IMR-90 (cell line): ENCODE results near the gene KIF3B. TPM values are rescaled to one million over a fixed set of nuclear protein-coding genes. Genes with fewer than 3 reads are reported as not detected.

Source experiments
- ATAC-seq: fragments of 200-7000 bp; cut with Tn5 transposase; 2 replicates; pipeline ENCODE4 v1.9.1; 2020; ENCODE audit warnings: low read depth, mild to moderate bottlenecking, moderate library complexity
- BruUV-seq: library from RNA; stranded (reverse); fragments of 400-500 nt; replicated peaks from 2 replicates; lab custom pipeline; 2021; lab: Mats Ljungman, UMichigan
- CTCF ChIA-PET: fragments of 300-600 bp; formaldehyde crosslinking; extraction: SDS; loops from one replicate; lab custom pipeline; 2021; ENCODE audit warnings: antibody characterized with exemption; lab: Yijun Ruan, JAX
- POLR2A ChIA-PET: fragments of 300-600 bp; sonication (Branson Sonifier 250); formaldehyde crosslinking; loops from one replicate; lab custom pipeline; 2022; ENCODE audit warnings: antibody characterized with exemption; ENCODE audit not compliant: unreplicated experiment; lab: Charles Lee
- DNase-seq: peaks from one replicate; pipeline ENCODE4 v3.0.0; 2013
- H2AFZ ChIP-seq: replicated peaks from 2 replicates; pipeline ENCODE3; 2013; ENCODE audit warnings: low read length, mild to moderate bottlenecking; ENCODE audit not compliant: poor library complexity
- H2AK5ac ChIP-seq: 2 replicates; pipeline ENCODE4 v1.6.1; 2013; ENCODE audit warnings: low read depth, low read length, inconsistent platforms
- H2AK9ac ChIP-seq: replicated peaks from 2 replicates; pipeline ENCODE3; 2013; ENCODE audit warnings: mild to moderate bottlenecking, low read depth, low read length, moderate library complexity; ENCODE audit not compliant: poor library complexity
- H2BK120ac ChIP-seq: 2 replicates; pipeline ENCODE4 v1.6.1; 2013; ENCODE audit warnings: low read depth, low read length, inconsistent platforms
- H2BK15ac ChIP-seq: 3 replicates; pipeline ENCODE4 v1.6.1; 2013; ENCODE audit warnings: low read depth, low read length, inconsistent platforms
- H2BK20ac ChIP-seq: 2 replicates; pipeline ENCODE4 v1.6.1; 2013; ENCODE audit warnings: low read depth, mild to moderate bottlenecking, inconsistent platforms, low read length, moderate library complexity
- H2BK5ac ChIP-seq: 2 replicates; pipeline ENCODE4 v1.6.1; 2013; ENCODE audit warnings: mild to moderate bottlenecking, low read depth, low read length, inconsistent platforms; ENCODE audit not compliant: poor library complexity, severe bottlenecking
- H3K14ac ChIP-seq: replicated peaks from 2 replicates; pipeline ENCODE4 v1.6.1; 2013; ENCODE audit warnings: low read depth, low read length, inconsistent platforms
- H3K18ac ChIP-seq: 2 replicates; pipeline ENCODE4 v1.6.1; 2013; ENCODE audit warnings: low read depth, low read length, control low read depth
- H3K23ac ChIP-seq: 2 replicates; pipeline ENCODE4 v1.6.1; 2013; ENCODE audit warnings: low read depth, low read length, inconsistent platforms
- H3K27ac ChIP-seq: 2 replicates; pipeline ENCODE4 v1.5.1; 2013; ENCODE audit warnings: mild to moderate bottlenecking, control low read depth, low read length; ENCODE audit not compliant: insufficient read depth
- H3K27me3 ChIP-seq: 2 replicates; pipeline ENCODE4 v1.6.1; 2013; ENCODE audit warnings: low read length; ENCODE audit not compliant: control insufficient read depth, insufficient read depth
- H3K36me3 ChIP-seq: 2 replicates; pipeline ENCODE4 v1.6.1; 2013; ENCODE audit warnings: low read length, mixed read lengths; ENCODE audit not compliant: control insufficient read depth, insufficient read depth
- H3K4ac ChIP-seq: 2 replicates; pipeline ENCODE4 v1.6.1; 2013; ENCODE audit warnings: low read depth, low read length, inconsistent platforms
- H3K4me1 ChIP-seq: 2 replicates; pipeline ENCODE4 v1.6.1; 2013; ENCODE audit warnings: low read length, mixed read lengths; ENCODE audit not compliant: control insufficient read depth, insufficient read depth
- H3K4me2 ChIP-seq: 2 replicates; pipeline ENCODE4 v1.6.1; 2013; ENCODE audit warnings: low read depth, mild to moderate bottlenecking, control low read depth, low read length, moderate library complexity
- H3K4me3 ChIP-seq: 2 replicates; pipeline ENCODE4 v1.5.1; 2013; ENCODE audit warnings: low read depth, mild to moderate bottlenecking, control low read depth, low read length, moderate library complexity; ENCODE audit not compliant: insufficient read depth
- H3K56ac ChIP-seq: 2 replicates; pipeline ENCODE4 v1.6.1; 2013; ENCODE audit warnings: low read length, inconsistent platforms; ENCODE audit not compliant: insufficient read depth; ENCODE audit errors: extremely low read depth
- H3K79me1 ChIP-seq, 2 experiments: 2 replicates each; pipeline ENCODE4 v1.6.1; 2013; ENCODE audit warnings: low read length in 2 of 2, inconsistent platforms in 1 of 2, low read depth in 1 of 2
- H3K9ac ChIP-seq: 2 replicates; pipeline ENCODE4 v1.6.1; 2013; ENCODE audit warnings: low read depth, low read length, control low read depth
- H3K9me1 ChIP-seq: 2 replicates; pipeline ENCODE4 v1.6.1; 2013; ENCODE audit warnings: low read length, inconsistent platforms; ENCODE audit not compliant: insufficient read depth
- H3K9me3 ChIP-seq: 2 replicates; pipeline ENCODE4 v1.6.1; 2013; ENCODE audit warnings: low read length; ENCODE audit not compliant: control insufficient read depth, insufficient read depth
- H4K20me1 ChIP-seq: 2 replicates; pipeline ENCODE4 v1.6.1; 2013; ENCODE audit warnings: low read length, inconsistent platforms; ENCODE audit not compliant: insufficient read depth
- H4K5ac ChIP-seq: 2 replicates; pipeline ENCODE4 v1.6.1; 2013; ENCODE audit warnings: mild to moderate bottlenecking, low read depth, low read length, control low read depth
- H4K8ac ChIP-seq, 2 experiments: 2 replicates each; pipeline ENCODE4 v1.6.1; 2013; ENCODE audit warnings: low read depth in 2 of 2, low read length in 2 of 2, control low read depth in 1 of 2, inconsistent platforms in 1 of 2
- H4K91ac ChIP-seq: 2 replicates; pipeline ENCODE4 v1.6.1; 2013; ENCODE audit warnings: low read depth, low read length, inconsistent platforms; ENCODE audit not compliant: insufficient read depth
- BHLHE40 ChIP-seq: fragments of 150-350 bp; IDR thresholded peaks from 2 replicates; pipeline ENCODE4 v1.6.1; 2016; ENCODE audit warnings: mild to moderate bottlenecking, low read depth, low read length
- NFE2L2 ChIP-seq: fragments of 150-350 bp; IDR thresholded peaks from 2 replicates; pipeline ENCODE4 v1.6.1; 2016; ENCODE audit warnings: low read depth, mild to moderate bottlenecking, low read length
- RAD21 ChIP-seq: IDR thresholded peaks from 2 replicates; pipeline ENCODE4 v1.6.1; 2012; ENCODE audit warnings: low read length, improper control_type of control experiment
- SMC3 ChIP-seq: fragments of 150-350 bp; IDR thresholded peaks from 2 replicates; pipeline ENCODE4 v1.6.1; 2016; ENCODE audit warnings: low read depth, mild to moderate bottlenecking, antibody characterized with exemption, low read length, moderate library complexity
- WGBS, 2 experiments: methylation state at CpG; one replicate each; pipeline versions ENCODE4 v1.1.5 to v1.1.7; 2013; ENCODE audit warnings: missing lambda C conversion rate in 2 of 2; ENCODE audit not compliant: insufficient read length in 1 of 2; ENCODE audit errors: extremely low coverage in 2 of 2; 5-methylcytosine and 5-hydroxymethylcytosine counted together
- dilution Hi-C: fragments of 300-500 bp; cut with HindIII; formaldehyde crosslinking; loops from one replicate; pipeline ENCODE4 v1.14.3; 2018; ENCODE audit warnings: low sequenced_read_pairs; ENCODE audit not compliant: unreplicated experiment
- in situ Hi-C: fragments of 300-500 bp; cut with MboI; formaldehyde crosslinking; loops from 3 replicates; pipeline ENCODE4 v1.14.3; 2019; ENCODE audit warnings: low sequenced_read_pairs, inconsistent platforms, mixed read lengths
- intact Hi-C: fragments of 100-400 bp; cut with micrococcal nuclease; formaldehyde crosslinking; loops from 2 replicates; pipeline ENCODE4 v1.10.0; 2022
- polyA plus RNA-seq, 3 experiments: library from polyadenylated mRNA; depleted of rRNA; stranded (reverse); fragments of >200 nt; gene quantifications; 2 replicates each; pipeline ENCODE4 v1.2.3, GENCODE V29; 2012; ENCODE audit warnings: low replicate concordance in 1 of 3
- total RNA-seq: library from RNA; depleted of rRNA; stranded (reverse); fragments of >200 nt; gene quantifications from 2 replicates; pipeline ENCODE4 v1.2.3, GENCODE V29; 2012
- TF ChIP-seq, protein P1 (sequence below): conservative IDR thresholded peaks from 2 replicates; pipeline ENCODE4 v1.5.1; 2012; ENCODE audit warnings: mild to moderate bottlenecking, low read depth, low read length, improper control_type of control experiment
- TF ChIP-seq, protein P2 (sequence below): fragments of 150-350 bp; IDR thresholded peaks from 2 replicates; pipeline ENCODE4 v1.6.1; 2016; ENCODE audit warnings: low read depth, mild to moderate bottlenecking, low read length, moderate library complexity, borderline replicate concordance

Gene KIF3B
- total and polyA plus RNA-seq, 2 of the 4 experiments (the other 2 are of a cell fraction), result 17.1 to 28.1 TPM

DNA sequence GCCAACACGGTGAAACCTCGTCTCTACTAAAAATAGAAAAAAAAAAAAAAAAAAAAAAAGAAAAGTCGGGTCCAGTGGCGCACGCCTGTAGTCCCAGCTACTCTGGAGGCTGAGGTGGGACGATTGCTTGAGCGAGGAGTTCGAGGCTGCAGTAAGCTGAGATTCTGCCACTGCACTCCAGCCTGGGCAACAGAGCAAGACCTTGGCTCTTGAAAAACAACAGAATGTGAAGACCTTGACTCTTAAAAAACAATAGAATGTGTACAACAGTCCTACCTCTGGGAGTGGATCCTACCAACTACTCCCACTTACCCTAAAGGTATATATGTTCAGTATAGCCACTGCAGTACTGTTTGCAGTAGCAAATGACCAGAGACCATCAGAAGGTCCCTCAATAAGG is 15.1 kb downstream of the KIF3B start:
- BruUV-seq, result no TSS peak
- Histone ChIP-seq H4K5ac (no peak overlapping the region), H2BK15ac (no peak overlapping the region), H3K27me3 (no peaks in the 10 kb centered on the region), H3K56ac (no peak overlapping the region), H2AK5ac (no peak overlapping the region), H2BK5ac (no peak overlapping the region), H3K9ac (no peak overlapping the region), H4K8ac (no peak overlapping the region), H2BK120ac (no peak overlapping the region), H4K20me1 (peaks cover 11% of the 10 kb centered on the region; the same call in 1 of the 2 replicates), H3K27ac (no peak overlapping the region), H4K91ac (no peak overlapping the region), H3K23ac (no peak overlapping the region), H3K9me1 (peaks cover 5% of the 10 kb centered on the region; the same call in 1 of the 2 replicates), H3K18ac (no peak overlapping the region), H3K79me1 (peaks cover 26 to 48% of the 10 kb centered on the region in 2 experiments), H3K14ac (no peak overlapping the region), H2BK20ac (no peak overlapping the region), H2AFZ (no peak overlapping the region), H3K36me3 (no peaks in the 10 kb centered on the region), H3K4me2 (no peak overlapping the region), H2AK9ac (no peak overlapping the region), H3K4ac (no peak overlapping the region), H3K4me1 (peaks cover 4% of the 10 kb centered on the region; the same call in 1 of the 2 replicates), H3K9me3 (no peaks in the 10 kb centered on the region), H3K4me3 (no peak overlapping the region)
- ChIA-PET CTCF (no interaction called here), POLR2A (interaction anchor here (0.6 kb wide), 1 partner anchor 73 kb away, joined by 3 read pairs; no protein-coding TSS in a partner anchor)
- in situ Hi-C loops, result no loop called here
- dilution Hi-C loops, result no loop called here
- no peak for ATAC-seq
- DNase-seq, result no peak
- intact Hi-C loops, result no loop called here
- TF ChIP-seq RAD21, result no peak
- TF ChIP-seq NFE2L2, result no peak
- no peak for TF ChIP-seq SMC3
- no peak for TF ChIP-seq BHLHE40
- TF ChIP-seq, protein P1, sequence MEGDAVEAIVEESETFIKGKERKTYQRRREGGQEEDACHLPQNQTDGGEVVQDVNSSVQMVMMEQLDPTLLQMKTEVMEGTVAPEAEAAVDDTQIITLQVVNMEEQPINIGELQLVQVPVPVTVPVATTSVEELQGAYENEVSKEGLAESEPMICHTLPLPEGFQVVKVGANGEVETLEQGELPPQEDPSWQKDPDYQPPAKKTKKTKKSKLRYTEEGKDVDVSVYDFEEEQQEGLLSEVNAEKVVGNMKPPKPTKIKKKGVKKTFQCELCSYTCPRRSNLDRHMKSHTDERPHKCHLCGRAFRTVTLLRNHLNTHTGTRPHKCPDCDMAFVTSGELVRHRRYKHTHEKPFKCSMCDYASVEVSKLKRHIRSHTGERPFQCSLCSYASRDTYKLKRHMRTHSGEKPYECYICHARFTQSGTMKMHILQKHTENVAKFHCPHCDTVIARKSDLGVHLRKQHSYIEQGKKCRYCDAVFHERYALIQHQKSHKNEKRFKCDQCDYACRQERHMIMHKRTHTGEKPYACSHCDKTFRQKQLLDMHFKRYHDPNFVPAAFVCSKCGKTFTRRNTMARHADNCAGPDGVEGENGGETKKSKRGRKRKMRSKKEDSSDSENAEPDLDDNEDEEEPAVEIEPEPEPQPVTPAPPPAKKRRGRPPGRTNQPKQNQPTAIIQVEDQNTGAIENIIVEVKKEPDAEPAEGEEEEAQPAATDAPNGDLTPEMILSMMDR, result no peak
- TF ChIP-seq, protein P2, sequence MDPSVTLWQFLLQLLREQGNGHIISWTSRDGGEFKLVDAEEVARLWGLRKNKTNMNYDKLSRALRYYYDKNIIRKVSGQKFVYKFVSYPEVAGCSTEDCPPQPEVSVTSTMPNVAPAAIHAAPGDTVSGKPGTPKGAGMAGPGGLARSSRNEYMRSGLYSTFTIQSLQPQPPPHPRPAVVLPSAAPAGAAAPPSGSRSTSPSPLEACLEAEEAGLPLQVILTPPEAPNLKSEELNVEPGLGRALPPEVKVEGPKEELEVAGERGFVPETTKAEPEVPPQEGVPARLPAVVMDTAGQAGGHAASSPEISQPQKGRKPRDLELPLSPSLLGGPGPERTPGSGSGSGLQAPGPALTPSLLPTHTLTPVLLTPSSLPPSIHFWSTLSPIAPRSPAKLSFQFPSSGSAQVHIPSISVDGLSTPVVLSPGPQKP, result no peak
- no CpG with 5 or more reads among the region's 8 CpGs for WGBS, 2 experiments
